ENCODE results near the gene RBM15B.

RBM15B gene

GRCh38 chr3:51441282-51442030 lies 50.4 kb downstream of the RBM15B start (continued):
- no peak for TF ChIP-seq CREB5 (CRISPR knock-in tag; IDR thresholded peaks at IDR 0.05; ENCODE audit: low read depth)
- TF ChIP-seq ARNTL (CRISPR knock-in tag; IDR thresholded peaks at IDR 0.05; ENCODE audit: borderline replicate concordance, low read depth) = no peak
- no peak for TF ChIP-seq BACH2 (CRISPR knock-in tag; IDR thresholded peaks at IDR 0.05; ENCODE audit: borderline replicate concordance)
- TF ChIP-seq ZNF70 (CRISPR knock-in tag; IDR thresholded peaks at IDR 0.05) = no peak
- no peak for TF ChIP-seq SNAI2 (CRISPR knock-in tag; IDR thresholded peaks at IDR 0.05)
- no peak for TF ChIP-seq ZNF8 (CRISPR knock-in tag; IDR thresholded peaks at IDR 0.05)

- TF ChIP-seq ESRRG (CRISPR knock-in tag; IDR thresholded peaks at IDR 0.05) (no peak), BACH2 (CRISPR knock-in tag; IDR thresholded peaks at IDR 0.05; ENCODE audit: borderline replicate concordance) (no peak), RARB (CRISPR knock-in tag; IDR thresholded peaks at IDR 0.05) (no peak), CSRNP3 (CRISPR knock-in tag; IDR thresholded peaks at IDR 0.05) (no peak), CREB5 (CRISPR knock-in tag; IDR thresholded peaks at IDR 0.05; ENCODE audit: low read depth) (no peak), TOX (CRISPR knock-in tag; IDR thresholded peaks at IDR 0.05; ENCODE audit: borderline replicate concordance) (no peak), POU6F1 (CRISPR knock-in tag; IDR thresholded peaks at IDR 0.05; ENCODE audit: borderline replicate concordance, low read depth) (no peak), SNAI2 (CRISPR knock-in tag; IDR thresholded peaks at IDR 0.05) (no peak), PATZ1 (CRISPR knock-in tag; IDR thresholded peaks at IDR 0.05; ENCODE audit: borderline replicate concordance) (no peak), ZC3H10 (CRISPR knock-in tag; IDR thresholded peaks at IDR 0.05) (no peak), OSR1 (CRISPR knock-in tag; IDR thresholded peaks at IDR 0.05) (no peak), ZNF8 (CRISPR knock-in tag; IDR thresholded peaks at IDR 0.05) (no peak)
- ATAC-seq = no peak
Measured at GRCh38 chr3:51445544-51446280, 54.6 kb downstream of the RBM15B start.
